ENCODE results near the gene TNRC6B.
"Not testable (repeated sequence)": the region's sequence is repeated elsewhere in the genome, so short reads cannot be mapped to it uniquely, and the experiment has no call there.

The TNRC6B gene

GRCh38 chr22:40183029-40183581 is 5.4 kb downstream of the TNRC6B start:
- DNase-seq (ENCODE audit: low read depth, low spot score): no peak

DNA sequence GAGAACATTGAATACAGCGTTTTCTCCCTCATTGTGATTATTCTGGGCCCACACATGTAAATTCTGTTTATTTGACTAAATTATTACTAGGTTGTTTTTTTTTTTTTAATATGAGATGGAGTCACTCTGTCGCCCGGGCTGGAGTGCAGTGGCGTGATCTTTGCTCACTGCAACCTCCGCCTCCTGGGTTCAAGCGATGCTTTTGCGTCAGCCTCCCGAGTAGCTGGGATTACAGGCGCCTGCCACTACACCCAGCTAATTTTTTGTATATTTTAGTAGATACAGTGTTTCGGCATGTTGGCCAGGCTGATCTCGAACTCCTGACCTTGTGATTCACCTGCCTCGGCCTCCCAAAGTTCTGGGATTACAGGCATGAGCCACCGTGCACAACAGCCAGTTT is 5.9 kb downstream of the TNRC6B start:
- not testable (repeated sequence) for DNase-seq (ENCODE audit: low read depth, low spot score)

DNA sequence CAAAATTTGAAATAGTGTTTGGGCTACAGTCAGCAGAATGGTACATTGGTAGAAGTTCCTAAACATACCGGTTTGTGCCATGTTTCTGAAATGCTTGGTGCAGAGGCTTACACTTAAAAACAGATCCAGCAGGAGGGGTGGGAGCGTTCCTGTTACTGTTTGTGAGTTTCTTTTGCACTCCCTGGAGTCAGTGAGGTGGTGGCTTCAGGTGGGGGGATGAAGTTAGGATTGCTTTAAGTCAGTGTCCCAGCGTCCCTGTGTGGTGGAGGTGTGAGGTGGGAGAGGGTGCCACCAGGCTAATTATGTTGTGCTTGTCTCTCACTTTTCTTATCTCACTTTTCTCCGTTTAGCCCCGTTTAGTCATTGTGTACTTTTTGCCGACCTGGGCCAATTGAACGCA is 9.7 kb downstream of the TNRC6B start:
- no peak for DNase-seq (ENCODE audit: low read depth, low spot score)

- DNase-seq (ENCODE audit: low read depth, low spot score): no peak
Observed at GRCh38 chr22:40189997-40190396, 12.3 kb downstream of the TNRC6B start.

DNA sequence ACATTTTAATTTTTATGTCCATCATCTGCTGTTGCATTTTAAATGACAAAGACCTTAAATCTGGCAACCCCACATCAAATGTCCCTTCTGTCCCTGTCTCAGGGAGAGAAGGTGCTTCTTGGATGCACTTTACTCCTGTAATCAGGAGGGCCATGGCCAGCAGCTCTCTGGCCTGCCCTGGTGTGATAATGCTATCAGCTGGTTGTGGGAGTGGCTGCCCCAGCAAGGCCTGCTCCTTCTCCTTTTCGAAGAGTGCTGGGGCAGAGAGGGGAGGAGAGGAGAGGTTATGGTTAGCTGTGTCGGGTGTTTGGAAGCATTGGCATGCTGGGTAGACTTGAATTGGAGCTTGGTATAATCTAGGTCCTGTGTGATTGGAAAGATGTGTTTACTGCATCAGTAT is 12.8 kb downstream of the TNRC6B start:
- no peak for DNase-seq (ENCODE audit: low read depth, low spot score)

- DNase-seq (ENCODE audit: low read depth, low spot score): no peak
Observed at GRCh38 chr22:40193429-40194421, 16.0 kb downstream of the TNRC6B start.

- no peak for DNase-seq (ENCODE audit: low read depth, low spot score)
Observed at GRCh38 chr22:40194656-40195055, 16.9 kb downstream of the TNRC6B start.

DNA sequence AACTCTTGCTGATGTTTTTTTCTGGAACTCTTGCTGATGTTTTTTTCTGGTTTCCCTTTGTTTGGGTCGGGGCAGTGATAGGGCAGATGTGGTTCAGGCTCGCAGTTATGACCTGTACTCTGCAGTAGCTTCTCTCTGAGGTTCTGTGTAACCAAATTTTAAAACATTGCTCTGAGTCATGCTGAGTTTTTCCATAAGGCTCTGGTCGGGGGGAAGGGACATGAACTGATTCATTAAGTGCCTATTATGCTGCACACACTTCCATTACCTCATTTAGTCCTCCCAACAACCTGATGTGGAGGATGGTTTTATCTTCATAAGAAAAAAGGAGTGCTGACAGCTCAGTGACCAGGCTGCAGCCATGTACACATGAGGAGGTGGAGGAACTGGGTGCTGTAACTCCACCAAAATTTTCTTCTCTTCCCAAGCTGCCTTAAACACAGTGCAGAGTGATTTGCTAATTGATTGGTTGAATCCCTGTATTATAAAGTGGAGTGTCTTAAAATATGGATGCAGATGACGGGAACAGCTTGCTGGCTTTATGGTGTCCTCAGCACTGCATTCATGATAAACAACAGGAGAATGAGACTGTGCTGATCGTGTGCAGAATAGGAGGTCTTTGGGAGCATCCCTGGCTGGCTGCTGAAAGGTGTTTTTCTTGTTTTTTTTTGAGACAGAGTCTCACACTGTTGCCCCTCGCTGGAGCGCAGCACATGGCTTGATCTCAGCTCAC is 19.1 kb downstream of the TNRC6B start:
- DNase-seq (ENCODE audit: low read depth, low spot score): no peak

DNA sequence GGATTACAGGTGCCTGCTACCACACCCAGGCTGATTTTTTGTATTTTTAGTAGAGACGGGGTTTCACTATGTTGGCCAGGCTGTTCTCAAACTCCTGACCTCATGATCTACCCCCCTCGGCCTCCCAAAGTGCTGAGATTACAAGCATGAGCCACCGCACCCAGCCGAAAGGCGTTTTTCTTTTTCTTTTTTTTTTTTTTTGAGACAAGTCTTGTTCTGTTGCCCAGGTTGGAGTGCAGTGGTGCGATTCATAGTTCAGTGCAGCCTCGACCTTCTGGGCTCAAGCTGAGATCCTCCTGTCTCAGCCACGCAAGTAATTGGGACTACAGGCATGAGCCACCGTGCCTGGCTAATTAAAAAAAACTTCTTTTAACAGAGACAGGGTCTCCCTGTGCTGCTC is 19.7 kb downstream of the TNRC6B start:
- DNase-seq (ENCODE audit: low read depth, low spot score): not testable (repeated sequence)

DNA sequence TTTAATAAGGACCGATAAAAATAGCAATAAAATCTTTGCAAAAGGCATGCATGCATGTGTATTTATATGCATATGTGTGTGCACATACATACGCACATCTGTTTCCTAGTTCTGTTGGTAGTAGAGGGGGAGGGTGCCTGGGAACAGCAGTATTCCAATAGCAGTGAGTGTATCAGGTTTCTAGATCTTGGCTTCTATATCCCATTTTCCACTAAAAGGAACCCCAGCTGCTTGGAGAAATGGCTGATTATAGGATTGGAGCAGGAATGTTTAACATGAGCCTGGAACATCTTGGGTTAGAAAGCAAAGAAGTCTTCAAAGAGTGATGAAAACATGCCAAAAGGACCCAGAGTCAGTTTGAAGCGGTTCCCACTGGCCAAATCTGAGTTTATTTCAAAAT is 21.0 kb downstream of the TNRC6B start:
- DNase-seq (ENCODE audit: low read depth, low spot score): no peak

DNA sequence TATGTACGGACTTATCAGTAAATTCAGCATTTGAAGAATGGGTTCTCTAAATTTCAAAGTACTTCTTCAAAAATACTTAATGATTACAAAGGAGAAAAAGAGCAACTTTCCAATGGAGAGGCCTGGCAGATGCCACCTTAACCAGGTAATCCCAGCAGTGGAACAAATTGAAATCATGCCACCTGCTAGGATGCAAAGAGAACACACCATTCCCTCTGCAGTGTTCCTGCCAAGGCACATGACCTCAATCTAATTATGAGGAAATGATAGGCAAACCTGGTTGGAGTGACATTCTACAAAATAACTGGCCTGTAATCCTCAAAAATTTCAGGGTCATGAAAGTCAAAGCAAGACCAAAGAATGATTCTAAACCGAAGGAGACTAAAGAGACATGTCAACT is 21.5 kb downstream of the TNRC6B start:
- DNase-seq (ENCODE audit: low read depth, low spot score): no peak

GRCh38 chr22:40199852-40200251 is 22.1 kb downstream of the TNRC6B start:
- DNase-seq (ENCODE audit: low read depth, low spot score): no peak

DNA sequence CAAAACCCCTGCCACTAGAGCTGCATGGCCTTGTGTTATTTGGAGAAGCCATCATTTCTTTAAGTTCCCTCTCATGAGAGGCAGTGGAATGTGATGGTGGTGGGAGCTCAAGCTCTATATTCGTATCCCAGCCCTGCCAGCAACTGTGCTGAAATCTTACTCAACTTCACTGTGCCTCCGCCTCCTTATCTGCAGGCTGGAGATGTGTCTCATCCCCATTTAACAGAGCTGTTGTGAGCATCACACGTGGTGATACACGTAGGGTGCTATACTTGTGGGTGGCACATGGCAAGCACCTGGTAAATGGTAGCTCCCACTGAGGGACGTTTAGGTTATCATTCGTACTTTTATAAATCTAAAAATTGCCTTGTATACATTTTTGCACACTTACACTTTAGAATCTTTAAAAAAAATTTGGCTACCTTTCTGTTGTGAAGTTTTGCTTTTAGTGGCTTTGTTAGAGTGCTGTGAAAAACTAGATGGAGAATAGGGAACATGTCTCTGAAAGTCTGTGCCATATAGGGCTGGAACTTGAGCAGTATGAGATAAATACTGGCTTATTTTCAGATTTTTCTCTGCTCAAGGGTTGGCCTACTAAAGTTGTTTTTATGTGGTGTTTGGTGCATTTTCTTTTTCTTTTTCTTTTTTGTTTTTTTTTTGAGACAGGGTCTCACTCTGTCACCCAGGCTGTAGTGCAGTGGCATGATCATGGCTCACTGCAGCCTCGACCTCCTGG is 23.2 kb downstream of the TNRC6B start:
- no peak for DNase-seq (ENCODE audit: low read depth, low spot score)

DNA sequence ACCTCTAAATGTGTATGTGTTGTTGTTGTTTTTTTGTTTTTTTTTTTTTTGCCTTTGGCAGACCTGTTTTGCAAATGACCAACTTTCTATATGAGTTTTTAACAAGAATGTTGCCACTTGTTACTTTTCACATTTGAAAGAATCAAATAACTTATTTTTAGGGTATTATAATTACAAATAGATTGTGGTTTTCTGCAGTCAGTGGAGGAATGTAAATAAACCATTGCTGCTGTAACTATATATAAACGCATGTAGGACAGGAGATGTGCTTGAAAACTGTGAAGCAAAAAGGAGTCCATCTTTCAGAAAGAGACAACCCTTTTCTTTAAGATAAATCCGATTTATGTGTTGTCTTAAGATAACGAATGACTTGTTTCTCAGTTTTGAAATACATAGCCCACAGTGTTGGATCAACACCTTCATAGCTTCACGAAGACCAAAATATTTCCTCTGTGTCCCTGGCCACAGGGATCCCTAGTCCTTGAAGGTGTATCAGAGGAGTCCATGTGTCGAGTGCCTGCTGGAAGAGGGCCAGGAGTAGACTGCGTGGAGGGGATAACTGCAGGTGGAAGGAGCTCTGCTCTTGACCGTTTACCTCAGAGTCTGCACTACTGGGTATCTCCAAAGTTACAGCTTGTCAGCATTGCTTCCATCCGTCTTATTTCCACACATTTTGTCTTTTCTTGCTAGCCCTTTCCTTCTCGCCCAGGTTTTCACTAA is 24.7 kb downstream of the TNRC6B start:
- no peak for DNase-seq (ENCODE audit: low read depth, low spot score)

- DNase-seq (ENCODE audit: low read depth, low spot score): no peak
Observed at GRCh38 chr22:40203572-40203971, 25.8 kb downstream of the TNRC6B start.

DNA sequence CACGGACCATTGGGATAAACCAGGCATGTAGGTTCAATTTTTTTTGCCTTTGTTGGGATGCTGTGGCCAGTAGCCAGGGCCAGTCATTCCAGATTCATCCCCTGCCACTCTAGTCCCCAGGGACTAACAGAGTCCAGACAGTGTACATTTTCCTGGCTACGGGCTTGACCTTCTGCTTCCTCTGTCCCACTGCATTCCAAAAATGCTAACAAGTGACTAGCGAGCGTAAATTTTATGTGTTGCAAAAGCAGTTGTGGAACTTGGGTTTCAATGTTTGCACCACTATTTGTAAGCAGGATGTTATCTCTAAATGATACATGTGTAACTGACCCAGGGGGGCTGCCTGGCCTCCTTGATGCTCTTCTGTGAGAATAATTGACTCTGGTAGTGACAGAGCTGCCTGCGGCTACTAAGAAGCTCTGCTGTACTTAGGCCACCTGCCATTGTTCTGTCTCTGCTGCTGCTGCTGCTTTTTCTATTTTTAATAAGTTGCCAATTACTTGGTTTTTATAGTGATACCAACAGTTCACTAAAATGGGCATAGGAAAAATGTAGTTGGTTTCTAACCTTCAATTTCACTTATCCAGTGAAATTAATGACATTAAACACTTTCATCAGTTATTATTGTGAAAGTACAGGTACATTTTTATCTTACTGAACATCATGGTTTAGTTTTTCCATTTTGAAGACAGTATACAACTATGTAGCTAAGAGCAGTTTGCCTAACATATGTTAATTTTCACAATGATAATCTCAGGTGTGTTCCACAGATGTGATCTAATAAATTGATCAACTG is 26.8 kb downstream of the TNRC6B start:
- no peak for DNase-seq (ENCODE audit: low read depth, low spot score)

DNA sequence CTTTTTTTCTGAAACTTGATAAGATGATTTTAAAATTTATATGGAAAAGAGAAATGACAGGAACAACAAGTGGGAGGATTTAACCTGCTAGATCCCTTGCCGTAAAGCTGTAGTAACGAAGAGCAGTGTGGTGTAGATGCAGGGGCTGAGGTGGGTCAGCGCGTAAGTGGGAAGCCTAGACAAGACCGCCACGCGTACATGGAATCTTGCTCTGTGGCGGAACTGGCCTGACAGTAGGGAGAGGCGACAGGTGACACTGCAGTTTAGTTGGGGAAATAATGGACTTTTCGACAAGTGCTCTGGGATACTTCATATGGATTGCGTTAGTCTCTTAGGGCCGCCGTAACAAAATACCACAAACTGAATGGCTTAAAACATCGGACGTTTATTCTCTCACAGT is 28.8 kb downstream of the TNRC6B start:
- DNase-seq (ENCODE audit: low read depth, low spot score): no peak

GRCh38 chr22:40210818-40211217 is 33.1 kb downstream of the TNRC6B start:
- no peak for DNase-seq (ENCODE audit: low read depth, low spot score)

DNA sequence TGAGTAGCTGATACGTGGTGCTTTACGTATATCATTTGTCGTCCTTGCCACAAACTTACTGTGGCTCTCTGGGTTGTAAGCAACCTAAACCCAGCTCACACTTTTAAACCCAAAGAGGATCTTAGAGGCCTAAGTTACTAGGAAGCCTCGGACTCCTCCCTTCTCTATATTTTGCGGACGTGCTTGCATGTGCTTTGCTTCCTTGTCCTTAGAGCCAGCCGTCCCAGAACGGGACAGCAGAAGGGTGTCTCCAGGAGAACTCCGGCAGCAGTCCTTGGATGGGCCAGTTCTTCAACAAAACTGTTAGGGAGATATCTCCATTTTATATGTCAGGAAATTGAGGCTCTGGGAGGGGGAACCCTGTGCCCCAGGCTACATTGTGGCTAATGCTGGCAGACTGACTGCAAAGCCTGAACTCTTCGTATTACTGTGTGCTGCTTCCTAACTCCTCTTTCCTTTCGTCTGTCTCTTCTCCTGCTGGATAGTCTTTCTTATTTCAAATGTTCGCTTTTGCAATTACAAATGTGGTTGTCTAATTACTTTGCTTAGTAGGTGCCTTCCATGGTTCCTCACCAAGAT is 33.8 kb downstream of the TNRC6B start:
- no peak for DNase-seq (ENCODE audit: low read depth, low spot score)

- DNase-seq (ENCODE audit: low read depth, low spot score): no peak
Observed at GRCh38 chr22:40212121-40212520, 34.4 kb downstream of the TNRC6B start.

Measured in activated naive CD8-positive, alpha-beta T cell treated with anti-CD3 and anti-CD28 coated beads, Interleukin-2, amount 50 U/mL, for 16 hours (primary cell).